Amniotic stem cell (primary cell): ENCODE data around the gene GJB3.
"Not testable (repeated sequence)": the region's sequence is repeated elsewhere in the genome, so short reads cannot be mapped to it uniquely, and the experiment has no call there.

Experiments used
- DNase-seq: peaks from one replicate; lab custom pipeline; 2025; lab: John Stamatoyannopoulos, UW

GJB3 gene

GRCh38 chr1:34786521-34787325 is 5.7 kb downstream of the GJB3 start:
- peak; percentile 35 for DNase-seq

- no peak for DNase-seq
Measured at GRCh38 chr1:34787461-34788420, 6.7 kb downstream of the GJB3 start.

GRCh38 chr1:34790985-34791384 is 10.0 kb downstream of the GJB3 start:
- DNase-seq: no peak

GRCh38 chr1:34792424-34792823 is 11.4 kb downstream of the GJB3 start:
- DNase-seq: no peak

- no peak for DNase-seq
Measured at GRCh38 chr1:34792868-34793727, 12.1 kb downstream of the GJB3 start, which contains the start of gene GJA4. TSS of gene GJA4 (plus strand) at chr1:34792999. CDS start at chr1:34794214, 1,215 bp downstream.

- no peak for DNase-seq
Measured at GRCh38 chr1:34794001-34794789, 13.2 kb downstream of the GJB3 start.

GRCh38 chr1:34794790-34795180 is 13.8 kb downstream of the GJB3 start:
- no peak for DNase-seq

GRCh38 chr1:34795916-34796315 is 14.9 kb downstream of the GJB3 start:
- no peak for DNase-seq

GRCh38 chr1:34796990-34797389 is 16.0 kb downstream of the GJB3 start:
- no peak for DNase-seq

GRCh38 chr1:34800214-34800613 is 19.2 kb downstream of the GJB3 start:
- DNase-seq: no peak

- DNase-seq: no peak
Measured at GRCh38 chr1:34803770-34804169, 22.8 kb downstream of the GJB3 start.

- no peak for DNase-seq
Measured at GRCh38 chr1:34806396-34806795, 25.4 kb downstream of the GJB3 start.

- no peak for DNase-seq
Measured at GRCh38 chr1:34808051-34808810, 27.2 kb downstream of the GJB3 start.

GRCh38 chr1:34810781-34811180 is 29.8 kb downstream of the GJB3 start:
- DNase-seq: not testable (repeated sequence)

GRCh38 chr1:34816332-34816731 is 35.3 kb downstream of the GJB3 start:
- DNase-seq: no peak

- DNase-seq: no peak
Measured at GRCh38 chr1:34816778-34817177, 35.8 kb downstream of the GJB3 start.

- not testable (repeated sequence) for DNase-seq
Measured at GRCh38 chr1:34818862-34819261, 37.8 kb downstream of the GJB3 start.

- no peak for DNase-seq
Measured at GRCh38 chr1:34822202-34822601, 41.2 kb downstream of the GJB3 start.

- DNase-seq: no peak
Measured at GRCh38 chr1:34824817-34825454, 43.9 kb downstream of the GJB3 start.
